ENCODE data around the gene LIN52. TPM values are rescaled to one million over a fixed set of nuclear protein-coding genes. Genes with fewer than 3 reads are reported as not detected.

Gene LIN52
- total RNA-seq, 1 experiment from 2014 or later: 11.0 TPM

- H3K27me3 Mint-ChIP-seq (ENCODE audit: low read depth): no peaks in the 10 kb centered on the region; the same call in 1 of the 2 replicates
- H4K20me1 ChIP-seq (ENCODE audit: control insufficient read depth, insufficient read depth, insufficient read length): no peaks in the 10 kb centered on the region
- H2BK5ac ChIP-seq (ENCODE audit: insufficient read length, low read length): peak overlapping the region; percentile 1
- peak overlapping the region; percentile 6 for H4K91ac ChIP-seq (ENCODE audit: insufficient read length, low read depth, low read length)
- peaks cover 11 to 15% of the 10 kb centered on the region in 2 experiments for H3K4me1 Mint-ChIP-seq
- H3K23ac ChIP-seq (ENCODE audit: insufficient read length, low read depth, low read length): no peak overlapping the region
- H3K36me3 Mint-ChIP-seq (ENCODE audit: insufficient read depth in 1 of 3, low read depth in 3 of 3): no peaks in the 10 kb centered on the region; a peak in 1 of 7 replicates
- TF ChIP-seq, protein P1, sequence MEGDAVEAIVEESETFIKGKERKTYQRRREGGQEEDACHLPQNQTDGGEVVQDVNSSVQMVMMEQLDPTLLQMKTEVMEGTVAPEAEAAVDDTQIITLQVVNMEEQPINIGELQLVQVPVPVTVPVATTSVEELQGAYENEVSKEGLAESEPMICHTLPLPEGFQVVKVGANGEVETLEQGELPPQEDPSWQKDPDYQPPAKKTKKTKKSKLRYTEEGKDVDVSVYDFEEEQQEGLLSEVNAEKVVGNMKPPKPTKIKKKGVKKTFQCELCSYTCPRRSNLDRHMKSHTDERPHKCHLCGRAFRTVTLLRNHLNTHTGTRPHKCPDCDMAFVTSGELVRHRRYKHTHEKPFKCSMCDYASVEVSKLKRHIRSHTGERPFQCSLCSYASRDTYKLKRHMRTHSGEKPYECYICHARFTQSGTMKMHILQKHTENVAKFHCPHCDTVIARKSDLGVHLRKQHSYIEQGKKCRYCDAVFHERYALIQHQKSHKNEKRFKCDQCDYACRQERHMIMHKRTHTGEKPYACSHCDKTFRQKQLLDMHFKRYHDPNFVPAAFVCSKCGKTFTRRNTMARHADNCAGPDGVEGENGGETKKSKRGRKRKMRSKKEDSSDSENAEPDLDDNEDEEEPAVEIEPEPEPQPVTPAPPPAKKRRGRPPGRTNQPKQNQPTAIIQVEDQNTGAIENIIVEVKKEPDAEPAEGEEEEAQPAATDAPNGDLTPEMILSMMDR (conservative IDR thresholded peaks at IDR 0.05): no peak
- H3K27ac ChIP-seq (ENCODE audit: insufficient read length, low read depth, low read length): peak overlapping the region; percentile 51
- no peak overlapping the region for H2AK5ac ChIP-seq (ENCODE audit: insufficient read length, low read length)
- WGBS (ENCODE audit: extremely low coverage, insufficient read length, low lambda C conversion rate): no CpG with 5 or more reads among the region's 15 CpGs
- H2BK12ac ChIP-seq (ENCODE audit: insufficient read length, low read depth, low read length): no peak overlapping the region
- peak overlapping the region; percentile 96 to 99 (median 98) for H3K27ac Mint-ChIP-seq
- no peaks in the 10 kb centered on the region; the same call in 1 of the 2 replicates for H3K79me2 ChIP-seq (ENCODE audit: insufficient read depth, low read length)
- DNase-seq: peak; percentile 28
- H3K4me3 Mint-ChIP-seq: peak overlapping the region; percentile 96 to 98
- H3K9me3 Mint-ChIP-seq: no peaks in the 10 kb centered on the region; a peak in 1 of 5 replicates
- H3K23me2 ChIP-seq (ENCODE audit: insufficient read length, low read depth, low read length, poor library complexity, severe bottlenecking): peaks cover 4% of the 10 kb centered on the region
- no peak overlapping the region for H2BK120ac ChIP-seq (ENCODE audit: low read depth, low read length, poor library complexity, severe bottlenecking)
- H3K4ac ChIP-seq (ENCODE audit: low read depth, low read length): no peak overlapping the region; the same call in 1 of the 2 replicates
- peak overlapping the region; percentile 72 for H3K18ac ChIP-seq (ENCODE audit: insufficient read length, low read depth, low read length)
- no peak overlapping the region for H2AFZ ChIP-seq (ENCODE audit: low read length)
- H4K8ac ChIP-seq (replicated peaks; ENCODE audit: insufficient read length, low read depth, low read length): no peak overlapping the region
- peak overlapping the region; percentile 86 for H3K9ac ChIP-seq (ENCODE audit: extremely low read depth, insufficient read length, low read length)
- H3K27me3 ChIP-seq (ENCODE audit: insufficient read depth, low read length): no peaks in the 10 kb centered on the region
- no peak overlapping the region for H3T11ph ChIP-seq (ENCODE audit: low read length)
- H2BK15ac ChIP-seq (ENCODE audit: low read depth, low read length): no peak overlapping the region
- no peak overlapping the region for H3K56ac ChIP-seq (ENCODE audit: insufficient read length, low read depth, low read length)
- no peaks in the 10 kb centered on the region for H3K79me1 ChIP-seq (ENCODE audit: insufficient read depth, low read depth, low read length, poor library complexity, severe bottlenecking)
- H4K5ac ChIP-seq (ENCODE audit: insufficient read length, low read depth, low read length): no peak overlapping the region
- no peaks in the 10 kb centered on the region for H3K9me3 ChIP-seq (ENCODE audit: control insufficient read depth, low read depth, low read length)
- H3K4me1 ChIP-seq (ENCODE audit: insufficient read depth, low read length): no peaks in the 10 kb centered on the region
- H3K4me2 ChIP-seq (ENCODE audit: insufficient read depth, insufficient read length, low read length): peak overlapping the region; percentile 58
- peak overlapping the region; percentile 85 for H3K14ac ChIP-seq (ENCODE audit: insufficient read depth, low read length)
- H2BK20ac ChIP-seq (ENCODE audit: low read depth, low read length, poor library complexity, severe bottlenecking): no peak overlapping the region
Observed at GRCh38 chr14:74083784-74084276, 926 bp upstream of the LIN52 start.

All from H9 (cell line).